Subcutaneous adipose tissue (tissue), 4 donors: ENCODE results near the gene DNAH9. TPM values are rescaled to one million over a fixed set of nuclear protein-coding genes. Genes with fewer than 3 reads are reported as not detected.

Experiments
- CTCF ChIP-seq: fragments of 450-650 bp; IDR thresholded peaks from one replicate; pipeline ENCODE4 v1.5.1; 2016; ENCODE audit warnings: low read depth, mild to moderate bottlenecking, control low read depth, antibody characterized with exemption, moderate library complexity
- total RNA-seq, 4 donors: library from RNA; depleted of rRNA; stranded (reverse); fragments of >200 nt; gene quantifications; one replicate each; pipeline ENCODE4 v1.1.0, GENCODE V29; 2016

Gene DNAH9
- total RNA-seq, 4 donors from 2014 or later = 1.5 to 8.9 (median 4.1) TPM

GRCh38 chr17:11900041-11900476, 301.8 kb downstream of the DNAH9 start:
- TF ChIP-seq CTCF = no peak

GRCh38 chr17:11900655-11901054, 302.4 kb downstream of the DNAH9 start:
- TF ChIP-seq CTCF = no peak

GRCh38 chr17:11901931-11902330, 303.7 kb downstream of the DNAH9 start:
- TF ChIP-seq CTCF = no peak

- TF ChIP-seq CTCF = no peak
Measured at GRCh38 chr17:11908711-11909146, 310.5 kb downstream of the DNAH9 start.

- no peak for TF ChIP-seq CTCF
Measured at GRCh38 chr17:11909348-11909747, 311.1 kb downstream of the DNAH9 start.

- no peak for TF ChIP-seq CTCF
Measured at GRCh38 chr17:11916091-11916490, 317.8 kb downstream of the DNAH9 start.

GRCh38 chr17:11917415-11917814, 319.1 kb downstream of the DNAH9 start:
- TF ChIP-seq CTCF = no peak
